Mesenchymal stem cell (in vitro differentiated cells and primary cell): ENCODE measurements around the gene MYO18B.

Source experiments
- DNase-seq: peaks from one replicate; pipeline ENCODE4 v3.0.0-alpha.2; 2013
- H2AFZ ChIP-seq: one replicate; pipeline ENCODE4 v1.6.1; 2013; ENCODE audit warnings: low read depth, mild to moderate bottlenecking, control low read depth, inconsistent platforms, low read length, moderate library complexity
- H2AK5ac ChIP-seq: 2 replicates; pipeline ENCODE4 v1.6.1; 2013; ENCODE audit warnings: low read length, moderate library complexity, mild to moderate bottlenecking, inconsistent platforms; ENCODE audit not compliant: severe bottlenecking
- H2BK120ac ChIP-seq: one replicate; pipeline ENCODE4 v1.6.1; 2013; ENCODE audit warnings: low read depth, mild to moderate bottlenecking, inconsistent platforms, low read length, moderate library complexity
- H2BK12ac ChIP-seq, 2 experiments: one replicate each; pipeline ENCODE4 v1.6.1; 2013; ENCODE audit warnings: inconsistent platforms in 2 of 2, low read length in 2 of 2, mild to moderate bottlenecking in 2 of 2, moderate library complexity in 2 of 2, control low read depth in 1 of 2
- H2BK15ac ChIP-seq: one replicate; pipeline ENCODE4 v1.6.1; 2013; ENCODE audit warnings: mild to moderate bottlenecking, low read depth, inconsistent platforms; ENCODE audit not compliant: poor library complexity, severe bottlenecking
- H2BK5ac ChIP-seq: 2 replicates; pipeline ENCODE4 v1.6.1; 2013; ENCODE audit warnings: low read depth, mild to moderate bottlenecking, low read length, control low read depth, inconsistent platforms; ENCODE audit not compliant: poor library complexity, severe bottlenecking
- H3K14ac ChIP-seq, 2 experiments: one replicate each; pipeline ENCODE4 v1.6.1; 2013; ENCODE audit warnings: inconsistent platforms in 2 of 2, low read length in 2 of 2, control low read depth in 1 of 2, mild to moderate bottlenecking in 1 of 2, moderate library complexity in 1 of 2
- H3K18ac ChIP-seq, 2 experiments: one replicate each; pipeline ENCODE4 v1.6.1; 2013; ENCODE audit warnings: inconsistent platforms in 2 of 2, low read length in 2 of 2, control low read depth in 1 of 2, low read depth in 1 of 2, mild to moderate bottlenecking in 1 of 2
- H3K23ac ChIP-seq, 2 experiments: one replicate each; pipeline ENCODE4 v1.6.1; 2013; ENCODE audit warnings: inconsistent platforms in 2 of 2, low read length in 2 of 2, mild to moderate bottlenecking in 2 of 2, moderate library complexity in 2 of 2, control low read depth in 1 of 2
- H3K27ac ChIP-seq: 2 replicates; pipeline ENCODE4 v1.5.1; 2013; ENCODE audit warnings: mild to moderate bottlenecking, moderate library complexity, low read length, control low read depth, inconsistent platforms; ENCODE audit not compliant: poor library complexity, severe bottlenecking
- H3K27me3 ChIP-seq, 2 experiments: 2 replicates each; pipeline versions ENCODE4 v1.6.1 to v1.7.0; 2013; ENCODE audit warnings: low read length in 2 of 2, mild to moderate bottlenecking in 2 of 2, moderate library complexity in 2 of 2, control low read depth in 1 of 2, inconsistent platforms in 1 of 2; ENCODE audit not compliant: control insufficient read depth in 1 of 2, insufficient read depth in 1 of 2
- H3K36me3 ChIP-seq, 2 experiments: 2 replicates each; pipeline versions ENCODE4 v1.6.1 to v1.7.0; 2013; ENCODE audit warnings: low read length in 2 of 2, control low read depth in 1 of 2, inconsistent platforms in 1 of 2, low read depth in 1 of 2, mild to moderate bottlenecking in 1 of 2; ENCODE audit not compliant: insufficient read depth in 2 of 2, control insufficient read depth in 1 of 2
- H3K4ac ChIP-seq, 2 experiments: one replicate each; pipeline ENCODE4 v1.6.1; 2013; ENCODE audit warnings: inconsistent platforms in 2 of 2, low read length in 2 of 2, mild to moderate bottlenecking in 2 of 2, moderate library complexity in 2 of 2, control low read depth in 1 of 2, low read depth in 1 of 2
- H3K4me1 ChIP-seq: 2 replicates; pipeline ENCODE4 v1.6.1; 2013; ENCODE audit warnings: low read depth, low read length, control low read depth; ENCODE audit not compliant: control insufficient read depth, insufficient read depth
- H3K4me2 ChIP-seq: 2 replicates; pipeline ENCODE4 v1.6.1; 2013; ENCODE audit warnings: low read length, mild to moderate bottlenecking, inconsistent platforms; ENCODE audit not compliant: poor library complexity, severe bottlenecking
- H3K4me3 ChIP-seq, 2 experiments: 2 replicates each; pipeline versions ENCODE4 v1.5.1 to v1.7.0; 2013; ENCODE audit warnings: low read length in 2 of 2, mild to moderate bottlenecking in 2 of 2, control low read depth in 1 of 2, low read depth in 1 of 2; ENCODE audit not compliant: insufficient read depth in 1 of 2
- H3K79me1 ChIP-seq: replicated peaks from 2 replicates; pipeline ENCODE4 v1.6.1; 2013; ENCODE audit warnings: mild to moderate bottlenecking, control low read depth, low read length, inconsistent platforms; ENCODE audit not compliant: poor library complexity, severe bottlenecking
- H3K9ac ChIP-seq: 2 replicates; pipeline ENCODE4 v1.7.0; 2013; ENCODE audit warnings: mild to moderate bottlenecking, low read length, moderate library complexity
- H3K9me3 ChIP-seq: 2 replicates; pipeline ENCODE4 v1.7.0; 2013; ENCODE audit warnings: mild to moderate bottlenecking, low read length; ENCODE audit not compliant: control insufficient read depth
- H4K8ac ChIP-seq: one replicate; pipeline ENCODE4 v1.6.1; 2013; ENCODE audit warnings: inconsistent platforms, mild to moderate bottlenecking, low read length, moderate library complexity
- H4K91ac ChIP-seq: one replicate; pipeline ENCODE4 v1.6.1; 2013; ENCODE audit warnings: mild to moderate bottlenecking, low read length, inconsistent platforms
- WGBS: methylation state at CpG from one replicate; pipeline ENCODE4 v1.1.7; 2013; ENCODE audit warnings: mixed read lengths; 5-methylcytosine and 5-hydroxymethylcytosine counted together

MYO18B gene

DNA sequence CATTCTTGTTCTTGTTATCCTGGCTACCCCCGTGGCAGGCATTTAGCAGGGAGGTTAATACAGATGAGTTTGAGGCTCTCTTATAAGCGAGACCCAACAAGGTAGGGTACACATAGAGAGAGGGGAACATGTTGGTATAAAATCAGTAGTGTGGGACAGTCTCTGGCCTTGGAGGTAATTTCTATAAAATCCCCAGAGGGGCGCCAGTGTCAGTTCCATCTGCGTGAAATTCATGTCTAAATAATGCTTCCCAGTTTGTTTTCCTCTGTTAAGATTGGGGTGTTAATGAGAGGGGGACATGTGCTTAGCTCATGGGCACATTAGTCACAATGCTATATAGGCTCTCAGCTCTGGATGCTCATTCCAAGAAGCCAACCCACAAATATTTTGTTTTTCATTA is 150.7 kb downstream of the MYO18B start:
- H3K4me1 ChIP-seq, result no peaks in the 10 kb centered on the region
- H4K8ac ChIP-seq, result no peak overlapping the region
- H2BK120ac ChIP-seq, result no peak overlapping the region
- H3K79me1 ChIP-seq, result no peaks in the 10 kb centered on the region
- no peak for DNase-seq
- H2AK5ac ChIP-seq, result no peak overlapping the region
- no peak overlapping the region for H3K18ac ChIP-seq
- H3K4ac ChIP-seq, result no peak overlapping the region
- no peaks in the 10 kb centered on the region for H3K36me3 ChIP-seq
- no peak overlapping the region for H3K23ac ChIP-seq
- 39% methylated on average over 4 of the region's 4 CpGs for whole genome bisulfite sequencing
- peaks cover 0 to 15% of the 10 kb centered on the region in 2 experiments for H3K27me3 ChIP-seq
- H3K27ac ChIP-seq, result no peak overlapping the region
- no peak overlapping the region for H3K4me3 ChIP-seq
- H2BK15ac ChIP-seq, result no peak overlapping the region
- no peak overlapping the region for H2BK12ac ChIP-seq
- no peak overlapping the region for H4K91ac ChIP-seq
- H2BK5ac ChIP-seq, result no peak overlapping the region
- H3K4me2 ChIP-seq, result no peak overlapping the region
- no peaks in the 10 kb centered on the region for H3K9me3 ChIP-seq
- no peak overlapping the region for H3K9ac ChIP-seq
- H2AFZ ChIP-seq, result no peak overlapping the region
- H3K14ac ChIP-seq, result no peak overlapping the region

- peaks cover 0 to 9% of the 10 kb centered on the region in 2 experiments for H3K27me3 ChIP-seq
- no peak overlapping the region for H3K14ac ChIP-seq
- no peak overlapping the region for H2BK5ac ChIP-seq
- H3K27ac ChIP-seq, result no peak overlapping the region
- no peak overlapping the region for H3K4ac ChIP-seq
- H2BK15ac ChIP-seq, result no peak overlapping the region
- no peaks in the 10 kb centered on the region for H3K79me1 ChIP-seq
- no peak for DNase-seq
- H3K23ac ChIP-seq, result no peak overlapping the region
- no peak overlapping the region for H3K9ac ChIP-seq
- H3K18ac ChIP-seq, result no peak overlapping the region
- H4K8ac ChIP-seq, result no peak overlapping the region
- no peak overlapping the region for H3K4me2 ChIP-seq
- H3K9me3 ChIP-seq, result no peaks in the 10 kb centered on the region
- H4K91ac ChIP-seq, result no peak overlapping the region
- no peaks in the 10 kb centered on the region for H3K4me1 ChIP-seq
- H3K36me3 ChIP-seq, result no peaks in the 10 kb centered on the region
- no peak overlapping the region for H2AK5ac ChIP-seq
- H2BK120ac ChIP-seq, result no peak overlapping the region
- H3K4me3 ChIP-seq, result no peak overlapping the region
- no peak overlapping the region for H2BK12ac ChIP-seq
- H2AFZ ChIP-seq, result no peak overlapping the region
- 32% methylated on average over 3 of the region's 3 CpGs for WGBS
Observed at GRCh38 chr22:25895678-25896077, 153.7 kb downstream of the MYO18B start.

DNA sequence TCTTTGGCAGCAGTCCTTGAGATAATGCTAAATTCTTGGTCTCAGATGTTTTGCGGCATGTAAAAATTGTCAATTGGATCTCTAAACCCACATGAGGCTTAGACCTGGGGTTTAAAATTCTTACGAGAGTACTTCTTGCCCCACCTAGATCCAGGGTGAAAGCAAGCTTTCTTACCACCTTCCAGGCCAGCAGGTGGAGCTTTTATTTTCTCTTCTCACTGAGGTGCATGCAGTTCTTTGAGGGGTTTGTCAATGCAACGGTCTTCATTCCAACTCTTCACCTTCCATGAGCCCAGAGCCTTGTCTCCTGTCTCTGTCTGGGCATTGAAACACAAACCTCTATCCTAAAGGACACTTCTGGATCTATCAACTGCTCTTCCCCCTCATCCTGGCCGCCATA is 154.1 kb downstream of the MYO18B start:
- Histone ChIP-seq H3K27me3 (peaks cover 0 to 9% of the 10 kb centered on the region in 2 experiments), H3K4me1 (no peaks in the 10 kb centered on the region), H3K18ac (no peak overlapping the region), H3K27ac (no peak overlapping the region), H3K23ac (no peak overlapping the region), H3K4ac (no peak overlapping the region), H3K9ac (no peak overlapping the region), H4K8ac (no peak overlapping the region), H3K36me3 (no peaks in the 10 kb centered on the region), H2BK12ac (no peak overlapping the region), H3K9me3 (no peaks in the 10 kb centered on the region), H2AFZ (no peak overlapping the region), H2BK5ac (no peak overlapping the region), H3K4me2 (no peak overlapping the region), H3K4me3 (no peak overlapping the region), H2BK15ac (no peak overlapping the region), H3K79me1 (no peaks in the 10 kb centered on the region), H4K91ac (no peak overlapping the region), H2AK5ac (no peak overlapping the region), H2BK120ac (no peak overlapping the region), H3K14ac (no peak overlapping the region)
- 68% methylated on average over 3 of the region's 4 CpGs for WGBS
- DNase-seq, result no peak

GRCh38 chr22:25896592-25896991 is 154.6 kb downstream of the MYO18B start:
- Histone ChIP-seq H3K4me3 (no peak overlapping the region), H2BK12ac (no peak overlapping the region), H3K4me2 (no peak overlapping the region), H3K14ac (no peak overlapping the region), H3K4me1 (no peaks in the 10 kb centered on the region), H2AFZ (no peak overlapping the region), H2BK120ac (no peak overlapping the region), H3K23ac (no peak overlapping the region), H3K79me1 (no peaks in the 10 kb centered on the region), H2BK15ac (no peak overlapping the region), H3K36me3 (no peaks in the 10 kb centered on the region), H2BK5ac (no peak overlapping the region), H3K27me3 (peaks cover 0 to 9% of the 10 kb centered on the region in 2 experiments), H3K9me3 (no peaks in the 10 kb centered on the region), H3K9ac (no peak overlapping the region), H4K8ac (no peak overlapping the region), H4K91ac (no peak overlapping the region), H3K18ac (no peak overlapping the region), H3K27ac (no peak overlapping the region), H2AK5ac (no peak overlapping the region), H3K4ac (no peak overlapping the region)
- WGBS, result 81% methylated on average over 2 of the region's 2 CpGs
- no peak for DNase-seq
